OCI-LY1 (cell line): ENCODE data around the gene ZBTB46.

ENCODE experiments used
- EZH2 ChIP-seq: fragments of 200-600 bp; sonication (generic), shearing (Covaris generic); IDR thresholded peaks from 2 replicates; pipeline ENCODE4 v1.8.0; 2017; ENCODE audit warnings: borderline replicate concordance, mixed run types, mild to moderate bottlenecking, antibody characterized with exemption, low read length, moderate library complexity, mixed read lengths
- TF ChIP-seq, protein P1 (sequence below): fragments of 200-600 bp; sonication (generic), shearing (Covaris generic); IDR thresholded peaks from 2 replicates; pipeline ENCODE4 v1.5.1; 2017; ENCODE audit warnings: mild to moderate bottlenecking, antibody characterized with exemption, low read length, moderate library complexity, mixed read lengths

- TF ChIP-seq, protein P1, sequence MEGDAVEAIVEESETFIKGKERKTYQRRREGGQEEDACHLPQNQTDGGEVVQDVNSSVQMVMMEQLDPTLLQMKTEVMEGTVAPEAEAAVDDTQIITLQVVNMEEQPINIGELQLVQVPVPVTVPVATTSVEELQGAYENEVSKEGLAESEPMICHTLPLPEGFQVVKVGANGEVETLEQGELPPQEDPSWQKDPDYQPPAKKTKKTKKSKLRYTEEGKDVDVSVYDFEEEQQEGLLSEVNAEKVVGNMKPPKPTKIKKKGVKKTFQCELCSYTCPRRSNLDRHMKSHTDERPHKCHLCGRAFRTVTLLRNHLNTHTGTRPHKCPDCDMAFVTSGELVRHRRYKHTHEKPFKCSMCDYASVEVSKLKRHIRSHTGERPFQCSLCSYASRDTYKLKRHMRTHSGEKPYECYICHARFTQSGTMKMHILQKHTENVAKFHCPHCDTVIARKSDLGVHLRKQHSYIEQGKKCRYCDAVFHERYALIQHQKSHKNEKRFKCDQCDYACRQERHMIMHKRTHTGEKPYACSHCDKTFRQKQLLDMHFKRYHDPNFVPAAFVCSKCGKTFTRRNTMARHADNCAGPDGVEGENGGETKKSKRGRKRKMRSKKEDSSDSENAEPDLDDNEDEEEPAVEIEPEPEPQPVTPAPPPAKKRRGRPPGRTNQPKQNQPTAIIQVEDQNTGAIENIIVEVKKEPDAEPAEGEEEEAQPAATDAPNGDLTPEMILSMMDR = no peak
- no peak for TF ChIP-seq EZH2
Measured at GRCh38 chr20:63767456-63767855, 63.6 kb downstream of the ZBTB46 start.
